ENCODE results near the gene HELLS. TPM values are rescaled to one million over a fixed set of nuclear protein-coding genes. Genes with fewer than 3 reads are reported as not detected.
A peak's percentile ranks its signal among the peaks of the same experiment; 100 is the strongest.

HELLS gene
- total RNA-seq (47.7 TPM), polyA plus RNA-seq (10 to 100 TPM in 2 of 4 donors, 1 to 10 TPM in 2; 9.2 to 21.5 (median 11.9) TPM)

- H3K36me3 ChIP-seq (ENCODE audit: control insufficient read depth, insufficient read depth, low read length), result no peaks in the 10 kb centered on the region
- H3K9me3 Mint-ChIP-seq, result no peaks in the 10 kb centered on the region
- no peaks in the 10 kb centered on the region for H3K27me3 ChIP-seq (ENCODE audit: control insufficient read depth, insufficient read depth, low read length)
- H3K9me3 ChIP-seq (ENCODE audit: control insufficient read depth in 2 of 2, low read length in 2 of 2), result no peaks in the 10 kb centered on the region
- peaks cover 12% of the 10 kb centered on the region for H3K4me1 ChIP-seq (ENCODE audit: control insufficient read depth, insufficient read depth, low read length, poor library complexity, severe bottlenecking)
- peaks cover 18 to 36% (median 30%) of the 10 kb centered on the region in 4 donors for H3K4me1 Mint-ChIP-seq
- peak; percentile 62 to 88 (median 76) for DNase-seq
- ATAC-seq (ENCODE audit: low read depth in 2 of 2), result peak; percentile 70 to 77
- peaks cover 5% of the 10 kb centered on the region for H3K27me3 Mint-ChIP-seq
- peaks cover 4% of the 10 kb centered on the region for H3K36me3 Mint-ChIP-seq
- H3K4me3 ChIP-seq (ENCODE audit: low read depth, low read length), result peak within 1 kb of the TSS; percentile 99
- H3K27ac ChIP-seq (ENCODE audit: insufficient read depth, low read length, poor library complexity, severe bottlenecking), result peak within 1 kb of the TSS; percentile 85
- peak within 1 kb of the TSS; percentile 94 to 97 (median 96) for H3K27ac Mint-ChIP-seq
- peak within 1 kb of the TSS; percentile 91 to 95 (median 94) for H3K4me3 Mint-ChIP-seq
Observed at GRCh38 chr10:94545391-94546048, at the start of gene HELLS. HELLS (plus strand) TSS chr10:94545788; CDS start chr10:94545922, 134 bp downstream.

- no peaks in the 10 kb centered on the region for H3K27me3 ChIP-seq (ENCODE audit: control insufficient read depth, insufficient read depth, low read length)
- Mint-ChIP-seq H3K4me3 (no peak overlapping the region), H3K9me3 (peaks cover 0 to 1% (median 0%) of the 10 kb centered on the region in 7 donors), H3K36me3 (no peaks in the 10 kb centered on the region), H3K27ac (no peak overlapping the region), H3K27me3 (peaks cover 11% of the 10 kb centered on the region), H3K4me1 (no peaks in the 10 kb centered on the region)
- ATAC-seq (ENCODE audit: low read depth in 2 of 2) (no peak), DNase-seq (no peak)
- H3K9me3 ChIP-seq (ENCODE audit: control insufficient read depth in 2 of 2, low read length in 2 of 2), result no peaks in the 10 kb centered on the region
- H3K4me3 ChIP-seq (ENCODE audit: low read depth, low read length), result no peak overlapping the region
- no peaks in the 10 kb centered on the region for H3K36me3 ChIP-seq (ENCODE audit: control insufficient read depth, insufficient read depth, low read length)
- H3K27ac ChIP-seq (ENCODE audit: insufficient read depth, low read length, poor library complexity, severe bottlenecking), result no peak overlapping the region
- no peaks in the 10 kb centered on the region for H3K4me1 ChIP-seq (ENCODE audit: control insufficient read depth, insufficient read depth, low read length, poor library complexity, severe bottlenecking)
Observed at GRCh38 chr10:94496010-94496409, 49.6 kb upstream of the HELLS start.

GRCh38 chr10:94496646-94497045 lies 48.9 kb upstream of the HELLS start:
- Histone ChIP-seq H3K4me3 (ENCODE audit: low read depth, low read length) (no peak overlapping the region), H3K27ac (ENCODE audit: insufficient read depth, low read length, poor library complexity, severe bottlenecking) (no peak overlapping the region), H3K36me3 (ENCODE audit: control insufficient read depth, insufficient read depth, low read length) (no peaks in the 10 kb centered on the region), H3K27me3 (ENCODE audit: control insufficient read depth, insufficient read depth, low read length) (no peaks in the 10 kb centered on the region), H3K4me1 (ENCODE audit: control insufficient read depth, insufficient read depth, low read length, poor library complexity, severe bottlenecking) (no peaks in the 10 kb centered on the region), H3K9me3 (ENCODE audit: control insufficient read depth in 2 of 2, low read length in 2 of 2) (no peaks in the 10 kb centered on the region)
- Mint-ChIP-seq H3K4me3 (no peak overlapping the region), H3K9me3 (peaks cover 0 to 1% (median 0%) of the 10 kb centered on the region in 7 donors), H3K36me3 (no peaks in the 10 kb centered on the region), H3K4me1 (no peaks in the 10 kb centered on the region), H3K27ac (peak overlapping the region in 1 of 3 donors; percentile 37), H3K27me3 (peaks cover 8% of the 10 kb centered on the region)
- DNase-seq (no peak), ATAC-seq (ENCODE audit: low read depth in 2 of 2) (no peak)

- no peaks in the 10 kb centered on the region for H3K36me3 ChIP-seq (ENCODE audit: control insufficient read depth, insufficient read depth, low read length)
- DNase-seq (no peak), ATAC-seq (ENCODE audit: low read depth in 2 of 2) (no peak)
- no peaks in the 10 kb centered on the region for H3K4me1 Mint-ChIP-seq
- no peak overlapping the region for H3K27ac ChIP-seq (ENCODE audit: insufficient read depth, low read length, poor library complexity, severe bottlenecking)
- no peaks in the 10 kb centered on the region for H3K27me3 ChIP-seq (ENCODE audit: control insufficient read depth, insufficient read depth, low read length)
- H3K4me1 ChIP-seq (ENCODE audit: control insufficient read depth, insufficient read depth, low read length, poor library complexity, severe bottlenecking), result no peaks in the 10 kb centered on the region
- no peak overlapping the region for H3K27ac Mint-ChIP-seq
- H3K36me3 Mint-ChIP-seq, result no peaks in the 10 kb centered on the region
- peaks cover 6% of the 10 kb centered on the region for H3K27me3 Mint-ChIP-seq
- H3K9me3 ChIP-seq (ENCODE audit: control insufficient read depth in 2 of 2, low read length in 2 of 2), result no peaks in the 10 kb centered on the region
- H3K4me3 Mint-ChIP-seq, result no peak overlapping the region
- peaks cover 0 to 1% (median 0%) of the 10 kb centered on the region in 7 donors for H3K9me3 Mint-ChIP-seq
- no peak overlapping the region for H3K4me3 ChIP-seq (ENCODE audit: low read depth, low read length)
Observed at GRCh38 chr10:94500063-94500462, 45.5 kb upstream of the HELLS start.

- H3K27me3 Mint-ChIP-seq, result peaks cover 12% of the 10 kb centered on the region
- Histone ChIP-seq H3K27me3 (ENCODE audit: control insufficient read depth, insufficient read depth, low read length) (no peaks in the 10 kb centered on the region), H3K9me3 (ENCODE audit: control insufficient read depth in 2 of 2, low read length in 2 of 2) (no peaks in the 10 kb centered on the region), H3K36me3 (ENCODE audit: control insufficient read depth, insufficient read depth, low read length) (no peaks in the 10 kb centered on the region), H3K4me3 (ENCODE audit: low read depth, low read length) (no peak overlapping the region), H3K27ac (ENCODE audit: insufficient read depth, low read length, poor library complexity, severe bottlenecking) (no peak overlapping the region), H3K4me1 (ENCODE audit: control insufficient read depth, insufficient read depth, low read length, poor library complexity, severe bottlenecking) (no peaks in the 10 kb centered on the region)
- no peak overlapping the region for H3K27ac Mint-ChIP-seq
- no peaks in the 10 kb centered on the region for H3K4me1 Mint-ChIP-seq
- no peak overlapping the region for H3K4me3 Mint-ChIP-seq
- DNase-seq (no peak), ATAC-seq (ENCODE audit: low read depth in 2 of 2) (no peak)
- no peaks in the 10 kb centered on the region for H3K9me3 Mint-ChIP-seq
- no peaks in the 10 kb centered on the region for H3K36me3 Mint-ChIP-seq
Observed at GRCh38 chr10:94521276-94522250, 24.0 kb upstream of the HELLS start.

GRCh38 chr10:94524146-94524545 lies 21.4 kb upstream of the HELLS start:
- Histone ChIP-seq H3K4me3 (ENCODE audit: low read depth, low read length) (no peak overlapping the region), H3K9me3 (ENCODE audit: control insufficient read depth in 2 of 2, low read length in 2 of 2) (no peaks in the 10 kb centered on the region), H3K36me3 (ENCODE audit: control insufficient read depth, insufficient read depth, low read length) (no peaks in the 10 kb centered on the region), H3K27me3 (ENCODE audit: control insufficient read depth, insufficient read depth, low read length) (no peaks in the 10 kb centered on the region), H3K27ac (ENCODE audit: insufficient read depth, low read length, poor library complexity, severe bottlenecking) (no peak overlapping the region), H3K4me1 (ENCODE audit: control insufficient read depth, insufficient read depth, low read length, poor library complexity, severe bottlenecking) (no peaks in the 10 kb centered on the region)
- Mint-ChIP-seq H3K9me3 (peaks cover 0 to 3% (median 0%) of the 10 kb centered on the region in 7 donors), H3K27me3 (peaks cover 27% of the 10 kb centered on the region), H3K4me1 (no peaks in the 10 kb centered on the region), H3K36me3 (no peaks in the 10 kb centered on the region), H3K4me3 (no peak overlapping the region), H3K27ac (no peak overlapping the region)
- DNase-seq, result no peak
- ATAC-seq (ENCODE audit: low read depth in 2 of 2), result no peak

- H3K36me3 Mint-ChIP-seq, result no peaks in the 10 kb centered on the region
- Histone ChIP-seq H3K9me3 (ENCODE audit: control insufficient read depth in 2 of 2, low read length in 2 of 2) (no peaks in the 10 kb centered on the region), H3K27ac (ENCODE audit: insufficient read depth, low read length, poor library complexity, severe bottlenecking) (no peak overlapping the region), H3K27me3 (ENCODE audit: control insufficient read depth, insufficient read depth, low read length) (no peaks in the 10 kb centered on the region), H3K4me3 (ENCODE audit: low read depth, low read length) (no peak overlapping the region), H3K36me3 (ENCODE audit: control insufficient read depth, insufficient read depth, low read length) (no peaks in the 10 kb centered on the region), H3K4me1 (ENCODE audit: control insufficient read depth, insufficient read depth, low read length, poor library complexity, severe bottlenecking) (no peaks in the 10 kb centered on the region)
- no peaks in the 10 kb centered on the region for H3K4me1 Mint-ChIP-seq
- peaks cover 0 to 3% (median 0%) of the 10 kb centered on the region in 7 donors for H3K9me3 Mint-ChIP-seq
- peaks cover 27% of the 10 kb centered on the region for H3K27me3 Mint-ChIP-seq
- DNase-seq (no peak), ATAC-seq (ENCODE audit: low read depth in 2 of 2) (no peak)
- no peak overlapping the region for H3K27ac Mint-ChIP-seq
- no peak overlapping the region for H3K4me3 Mint-ChIP-seq
Observed at GRCh38 chr10:94524711-94525110, 20.9 kb upstream of the HELLS start.

Data from CD4-positive, CD25-positive, alpha-beta regulatory T cell (primary cell).